NOMO-1 treated with DMSO at 0.1 percent for 48 hours (cell line): ENCODE measurements around the gene PIP5K1C.

Experiments used
- DNase-seq: peaks from one replicate; lab custom pipeline; 2025; ENCODE audit not compliant: unreplicated experiment; lab: John Stamatoyannopoulos, UW

PIP5K1C gene

DNA sequence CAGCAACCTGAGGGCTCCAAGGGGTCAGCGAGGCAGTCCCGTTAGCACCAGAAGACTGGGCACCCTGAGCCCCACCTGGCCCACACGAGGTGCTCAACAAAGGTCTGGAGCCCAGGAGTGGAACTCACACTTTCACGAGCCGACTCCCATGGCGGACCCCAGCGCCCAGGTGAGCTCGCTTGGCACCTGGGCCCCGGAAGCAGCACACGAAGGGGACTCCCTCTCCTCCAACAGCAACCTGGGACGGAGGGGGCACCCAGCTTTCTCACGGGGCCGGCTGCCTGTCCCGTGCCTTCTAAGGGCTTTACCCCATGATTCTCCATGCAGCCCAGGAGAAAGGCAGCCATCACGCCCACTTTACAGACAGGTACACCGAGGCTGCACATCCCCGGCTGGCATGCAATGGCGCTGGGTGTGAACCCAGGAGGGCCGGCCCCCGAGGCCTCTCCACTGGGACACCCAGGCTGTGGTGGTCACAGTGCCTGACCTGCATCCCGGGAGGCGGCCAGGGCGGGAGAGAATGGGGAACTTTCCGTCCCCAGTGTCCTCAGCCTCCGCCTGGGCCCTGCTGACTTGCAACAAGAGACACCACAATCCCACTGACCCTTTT lies 5.0 kb downstream of the PIP5K1C start:
- no peak for DNase-seq

DNA sequence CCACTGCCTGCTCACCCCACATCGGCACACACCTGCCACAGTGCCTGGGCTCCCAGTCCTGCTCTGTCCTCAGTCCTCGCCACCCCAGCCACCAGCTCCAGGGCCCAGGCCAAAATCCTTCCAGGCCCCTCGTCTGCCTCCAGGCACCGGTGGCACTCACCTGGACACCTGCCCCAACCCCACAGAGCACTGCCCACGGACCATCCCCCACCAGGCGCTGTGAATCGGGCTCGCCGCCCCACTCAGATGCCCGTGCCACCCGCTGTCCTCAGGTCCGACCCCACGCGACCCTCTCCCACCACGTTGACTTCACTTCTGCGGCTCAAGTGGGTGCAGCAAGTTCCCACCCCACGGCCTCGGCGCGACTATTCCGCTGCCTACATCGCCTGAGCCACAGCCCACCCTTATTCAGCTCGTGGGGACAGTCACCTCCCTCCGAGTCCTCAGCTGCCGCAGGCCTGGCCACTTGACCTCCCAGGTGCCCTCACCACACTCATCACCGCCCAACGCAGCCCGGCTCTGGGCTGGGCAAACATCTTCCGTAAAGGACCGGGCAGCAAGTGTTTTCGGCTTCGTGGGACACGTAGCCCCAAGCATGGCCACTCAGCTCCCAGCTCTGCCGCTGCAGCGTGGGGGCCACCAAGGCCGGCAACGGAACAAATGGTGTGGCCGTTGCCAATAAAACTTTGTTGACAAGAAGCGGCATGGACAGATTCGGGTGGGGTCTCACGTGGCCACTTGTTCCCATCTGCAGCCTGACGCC lies 5.7 kb downstream of the PIP5K1C start:
- no peak for DNase-seq

DNA sequence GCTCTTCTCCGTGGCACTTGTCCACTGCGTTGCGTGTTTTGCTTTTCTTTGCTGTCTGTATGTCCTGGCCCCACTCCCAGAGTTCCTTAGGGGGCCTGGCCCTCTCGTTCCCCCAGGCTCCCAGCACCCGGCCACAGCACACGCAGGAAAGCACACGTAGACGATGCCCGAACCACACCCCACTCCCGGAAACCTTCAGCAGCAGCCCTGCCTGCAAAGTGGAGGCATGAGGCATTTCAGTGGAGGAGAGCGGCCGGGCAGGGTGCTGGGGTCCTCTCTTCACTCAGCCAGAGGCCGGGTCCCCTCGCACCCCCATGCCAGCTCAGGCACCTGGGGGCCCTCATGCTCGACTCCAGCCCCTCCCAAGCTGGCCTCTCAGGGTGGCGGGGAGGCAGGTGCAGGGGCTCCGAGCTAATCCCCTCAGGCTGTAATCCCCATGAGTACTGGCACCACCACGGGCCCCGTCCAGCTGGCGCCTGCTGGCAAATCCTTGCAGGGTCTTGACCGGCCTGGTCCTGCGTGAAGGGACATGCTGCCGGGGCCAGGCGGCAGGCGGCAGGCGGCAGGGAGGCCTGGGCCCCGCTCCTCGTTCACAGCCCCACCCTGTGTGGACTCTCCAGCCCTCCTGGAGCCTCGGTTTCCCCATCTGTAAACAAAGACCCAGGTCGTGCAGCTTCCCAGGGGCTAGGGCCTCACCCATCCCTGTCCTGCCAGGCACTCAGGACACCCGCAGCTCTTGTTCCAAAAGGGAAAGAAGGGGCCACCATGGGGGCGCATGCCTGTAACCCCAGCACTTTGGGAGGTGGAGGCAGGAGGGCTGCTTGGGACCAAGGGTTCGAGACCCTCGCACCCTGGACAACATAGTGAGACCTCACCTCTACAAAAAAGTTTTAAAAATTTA lies 7.0 kb downstream of the PIP5K1C start:
- DNase-seq: no peak

DNA sequence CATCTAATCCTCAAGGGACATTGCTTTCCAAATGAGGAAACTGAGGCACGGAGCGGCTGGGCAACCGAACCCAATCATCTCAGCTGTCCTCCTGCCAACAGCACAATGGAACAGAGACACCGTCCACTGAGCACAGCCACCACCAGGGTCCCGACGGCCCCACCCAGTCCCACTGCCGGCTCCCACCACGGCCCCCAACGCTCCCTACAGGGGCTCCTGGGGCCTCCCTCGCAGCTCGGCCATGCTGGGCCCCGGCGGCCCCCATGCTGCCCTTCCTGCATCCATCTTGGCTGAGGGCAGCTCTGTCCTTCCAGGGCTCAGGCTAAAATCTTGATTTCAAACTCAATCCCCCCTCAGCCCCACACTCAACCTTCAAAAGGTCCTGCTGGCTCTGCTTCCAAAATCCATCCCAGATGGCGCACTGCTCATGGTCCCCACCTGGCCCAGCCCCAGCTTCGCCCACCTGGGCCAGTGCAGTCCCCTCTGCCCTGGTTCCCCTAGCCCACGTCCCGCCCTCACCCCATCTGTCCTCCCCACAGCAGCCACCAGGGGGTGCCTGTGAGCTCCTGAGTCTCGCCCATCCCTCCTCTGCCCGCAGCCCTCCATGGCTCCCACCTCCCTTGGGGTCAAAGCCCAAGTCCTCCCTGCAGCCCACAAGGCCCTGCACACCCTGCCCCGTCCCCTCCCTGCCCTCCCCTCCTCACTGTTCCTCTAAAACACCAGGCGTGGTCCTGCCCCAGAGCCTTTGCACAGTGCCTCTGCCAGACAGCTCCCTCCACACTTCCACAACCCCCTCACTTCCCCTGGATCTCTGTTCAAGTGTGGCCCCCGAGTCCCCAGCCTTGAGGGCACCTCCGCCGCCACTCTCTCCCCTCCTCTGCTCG lies 7.9 kb downstream of the PIP5K1C start:
- no peak for DNase-seq

DNA sequence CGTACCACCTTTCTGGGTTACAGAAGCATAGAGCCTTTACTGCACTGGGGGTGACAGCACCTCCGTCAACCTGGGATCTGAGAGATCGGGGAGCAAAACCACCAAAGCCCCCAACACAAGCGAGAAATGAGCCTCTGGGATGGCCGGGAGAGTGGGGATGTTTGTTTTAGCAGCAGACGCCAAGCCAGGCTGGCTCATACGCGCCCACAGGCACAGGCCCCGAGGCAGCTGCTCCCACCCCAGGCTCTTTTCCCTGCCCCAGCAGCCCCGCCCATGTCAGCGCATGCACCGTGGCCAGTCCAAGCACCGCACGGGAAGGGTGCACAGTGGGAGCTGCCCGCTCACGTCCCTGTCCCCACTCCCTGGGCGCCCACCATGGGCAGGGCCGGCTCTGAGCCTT lies 8.5 kb downstream of the PIP5K1C start:
- DNase-seq: no peak

DNA sequence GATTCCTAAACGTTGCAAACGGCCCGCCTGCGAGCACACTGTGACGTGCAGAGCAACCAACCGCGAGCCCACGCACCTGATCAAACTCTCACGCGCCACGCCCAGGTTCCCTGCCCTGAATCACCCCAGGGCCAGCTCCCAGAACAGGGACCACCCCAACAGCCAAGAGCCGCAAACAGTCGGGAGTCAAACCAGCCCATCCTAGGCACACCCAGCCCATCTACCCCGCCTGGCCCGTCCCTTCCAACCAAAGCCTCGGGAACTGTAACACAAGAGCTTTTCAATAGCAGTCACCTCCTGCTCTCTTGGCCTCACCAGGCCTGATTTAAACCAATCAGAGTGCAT lies 8.9 kb downstream of the PIP5K1C start:
- no peak for DNase-seq

DNA sequence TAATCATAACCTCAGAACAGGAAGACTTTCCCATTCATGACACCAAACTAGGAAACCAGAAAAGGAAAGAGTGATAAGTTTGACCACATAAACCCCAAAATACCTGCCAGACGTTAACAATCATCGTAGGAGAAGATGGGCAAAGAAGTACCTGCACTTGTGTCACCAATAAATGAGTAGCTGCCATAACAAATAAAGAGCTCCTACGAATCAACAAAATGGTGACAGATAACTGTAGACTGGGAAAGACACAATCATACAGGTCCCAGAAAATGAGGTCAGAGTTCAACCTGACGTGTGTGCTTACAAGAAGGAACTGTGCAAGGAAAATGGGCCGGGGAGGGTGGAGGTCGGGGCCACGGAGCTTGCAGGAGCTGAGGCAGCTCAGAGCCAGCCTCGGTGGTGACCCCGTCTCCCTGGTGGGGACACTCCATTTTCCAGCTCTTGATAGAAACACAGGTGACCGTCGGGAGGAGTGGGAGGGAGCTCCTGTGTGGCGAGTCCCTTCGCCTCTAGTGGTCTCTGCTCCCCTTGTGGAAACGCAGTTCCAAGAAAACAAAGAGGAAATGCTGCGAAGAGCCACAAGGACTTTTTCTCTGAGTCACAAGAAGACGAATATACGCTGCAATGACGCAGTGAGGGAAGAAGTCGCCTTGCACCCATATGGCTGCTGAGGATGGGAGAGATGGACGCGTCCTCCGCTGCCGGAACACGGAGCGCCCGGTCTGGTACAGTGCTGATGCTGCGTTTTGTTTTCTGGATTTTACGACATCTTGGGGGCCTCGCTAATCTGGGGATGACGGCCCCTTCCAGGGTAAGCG lies 9.5 kb downstream of the PIP5K1C start:
- no peak for DNase-seq

DNA sequence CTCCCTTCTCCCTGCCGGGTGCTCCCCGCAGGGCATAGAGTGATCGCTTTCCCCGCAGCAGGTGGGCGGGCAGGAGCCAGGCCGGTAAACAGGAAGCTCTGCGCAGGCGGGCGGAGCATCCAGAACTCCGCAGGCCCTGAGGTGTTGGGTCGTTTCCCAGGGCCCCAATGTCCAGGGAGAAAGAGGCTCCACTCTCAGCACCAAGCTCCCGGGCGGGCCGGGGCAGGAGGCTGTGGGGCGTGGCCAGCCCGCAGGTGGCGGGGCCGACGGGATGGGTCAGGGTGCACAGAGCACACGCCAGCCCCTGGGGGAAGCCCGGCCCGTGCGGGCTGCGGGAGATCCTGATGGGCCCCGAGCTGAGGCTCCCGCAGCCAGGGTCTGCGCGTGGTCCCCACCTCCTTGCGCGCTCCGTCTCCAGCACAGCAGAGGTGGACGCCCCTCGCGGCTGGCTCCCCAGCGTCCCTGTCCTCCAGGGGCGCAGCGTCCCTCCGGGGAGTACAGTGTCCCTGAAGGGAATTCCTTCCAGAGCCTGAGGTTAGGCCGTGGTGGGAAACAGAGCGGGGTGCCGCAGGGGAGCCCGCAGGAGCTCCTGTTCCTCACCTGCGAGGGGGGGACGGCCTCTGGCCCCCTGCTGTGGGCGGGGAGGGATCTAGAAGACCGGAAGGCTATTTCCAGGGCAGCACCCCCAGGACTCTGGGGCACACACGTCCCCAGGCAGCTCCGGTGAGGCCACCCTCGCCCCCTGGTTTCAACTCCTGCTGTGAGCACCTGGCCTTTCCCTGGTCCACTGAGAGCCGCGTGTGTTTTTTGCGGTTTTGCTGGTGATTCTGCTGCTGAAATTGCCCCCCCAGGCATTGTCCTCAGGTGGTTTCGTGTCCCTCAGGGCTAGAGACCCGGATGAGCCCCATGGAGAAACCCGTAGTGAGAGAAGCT lies 12.2 kb downstream of the PIP5K1C start:
- DNase-seq: no peak

DNA sequence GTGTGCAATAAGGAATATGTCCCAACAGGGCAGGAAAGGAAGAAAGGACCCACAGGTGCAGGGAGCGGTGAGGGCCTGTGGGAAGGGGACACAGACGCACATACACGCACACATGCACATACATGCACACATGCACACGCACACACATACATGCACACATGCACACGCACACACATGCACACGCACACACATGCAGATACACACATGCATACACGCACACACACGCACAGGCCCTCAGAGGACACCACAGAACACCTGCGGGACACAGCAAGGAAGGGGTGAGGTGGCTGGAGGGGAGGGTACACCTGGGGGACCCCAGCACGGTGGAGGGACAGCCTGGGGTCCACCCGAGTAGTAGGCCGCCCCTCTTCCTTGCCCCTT lies 12.9 kb downstream of the PIP5K1C start:
- DNase-seq: no peak

DNA sequence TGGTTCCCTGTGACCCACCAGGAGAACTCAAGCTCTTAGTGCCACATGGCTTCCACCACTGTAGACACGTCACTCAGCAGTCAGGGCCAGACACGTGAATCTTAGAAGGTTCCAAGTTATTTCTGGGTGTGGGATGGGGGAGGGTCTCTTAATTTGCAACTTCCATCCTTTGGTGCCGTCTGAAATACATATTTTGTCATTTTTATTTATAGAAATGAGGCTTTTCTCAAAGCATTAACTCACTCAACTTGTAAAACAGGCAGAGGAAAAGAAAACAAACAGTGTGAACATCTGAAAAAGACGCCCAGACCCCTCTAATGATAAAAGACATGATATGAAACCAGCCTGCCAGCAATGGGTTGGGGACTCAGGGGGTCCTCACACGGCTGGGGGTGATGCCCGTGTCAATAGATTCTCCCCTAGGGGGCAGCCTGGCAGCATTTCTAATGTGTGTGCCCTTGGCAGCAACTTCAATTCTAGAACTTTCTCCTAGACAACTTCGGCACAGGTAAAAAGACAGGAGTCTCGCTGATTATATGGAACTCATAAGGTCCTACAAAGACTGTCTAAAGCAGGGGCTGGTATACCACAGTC lies 15.4 kb downstream of the PIP5K1C start:
- DNase-seq: no peak

DNA sequence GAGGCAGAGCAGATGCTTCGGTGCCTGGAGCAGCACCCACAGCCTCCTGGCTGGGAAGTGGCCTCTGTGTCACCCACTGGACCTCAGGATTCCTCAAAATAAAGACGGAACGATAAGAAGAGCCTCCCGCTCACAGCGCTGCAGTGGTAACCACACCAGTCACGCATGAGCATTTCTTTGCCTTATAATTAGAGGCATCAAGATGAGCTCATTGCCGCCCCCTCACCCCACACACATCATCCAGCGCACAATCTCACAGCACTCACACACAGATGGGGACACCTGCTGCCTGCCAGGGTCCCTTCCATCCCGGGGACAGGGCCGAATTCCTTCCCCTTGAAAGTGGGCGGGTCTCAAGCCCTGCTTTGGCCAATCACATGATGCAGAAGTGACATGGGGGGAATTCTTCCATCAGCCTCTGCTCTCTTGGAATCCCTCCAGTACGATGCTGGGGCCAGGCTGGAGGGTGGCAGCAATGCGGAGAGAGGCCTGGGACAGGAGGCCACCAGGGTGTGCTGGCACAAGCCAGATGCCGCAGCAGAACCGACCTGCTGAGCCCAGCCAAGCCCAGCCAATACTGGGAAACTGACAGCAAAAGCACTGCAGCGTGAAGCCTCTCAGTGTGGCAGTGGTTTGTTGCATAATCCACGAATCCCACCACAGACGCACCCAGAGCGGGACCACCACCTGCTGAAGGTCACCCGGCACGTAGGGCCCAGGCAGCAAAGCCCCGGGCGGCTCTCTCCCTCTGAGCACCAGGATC lies 16.0 kb downstream of the PIP5K1C start:
- no peak for DNase-seq

DNA sequence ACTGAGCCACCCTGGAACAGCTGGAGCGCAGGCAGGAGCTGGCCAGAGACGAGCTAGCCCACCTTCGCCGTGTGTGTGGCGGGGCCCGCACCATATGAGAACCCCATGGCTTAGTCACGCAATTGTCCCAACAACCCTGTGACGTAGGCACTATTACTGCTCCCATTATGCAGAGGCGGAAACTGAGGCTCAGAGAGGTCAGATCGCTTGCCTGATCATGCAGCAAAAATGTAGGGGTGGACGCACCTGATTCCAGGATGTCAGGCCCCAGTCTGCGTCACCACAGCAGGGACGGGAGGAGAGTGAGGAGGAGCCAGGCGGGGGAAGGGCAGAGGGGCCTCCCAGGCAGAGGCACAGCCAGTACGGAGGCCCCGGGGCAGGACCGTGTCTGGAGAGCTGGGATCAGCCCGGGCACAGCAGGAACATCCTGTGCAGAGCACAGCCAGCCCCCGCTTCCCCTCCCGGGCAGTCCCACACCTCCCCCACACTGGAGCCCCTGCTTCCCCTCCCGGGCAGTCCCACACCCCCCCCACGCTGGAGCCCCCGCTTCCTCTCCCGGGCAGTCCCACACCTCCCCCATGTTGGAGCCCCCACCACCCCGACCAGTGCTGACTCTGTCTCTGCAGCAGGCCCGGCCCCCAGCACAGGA lies 16.7 kb downstream of the PIP5K1C start:
- no peak for DNase-seq

DNA sequence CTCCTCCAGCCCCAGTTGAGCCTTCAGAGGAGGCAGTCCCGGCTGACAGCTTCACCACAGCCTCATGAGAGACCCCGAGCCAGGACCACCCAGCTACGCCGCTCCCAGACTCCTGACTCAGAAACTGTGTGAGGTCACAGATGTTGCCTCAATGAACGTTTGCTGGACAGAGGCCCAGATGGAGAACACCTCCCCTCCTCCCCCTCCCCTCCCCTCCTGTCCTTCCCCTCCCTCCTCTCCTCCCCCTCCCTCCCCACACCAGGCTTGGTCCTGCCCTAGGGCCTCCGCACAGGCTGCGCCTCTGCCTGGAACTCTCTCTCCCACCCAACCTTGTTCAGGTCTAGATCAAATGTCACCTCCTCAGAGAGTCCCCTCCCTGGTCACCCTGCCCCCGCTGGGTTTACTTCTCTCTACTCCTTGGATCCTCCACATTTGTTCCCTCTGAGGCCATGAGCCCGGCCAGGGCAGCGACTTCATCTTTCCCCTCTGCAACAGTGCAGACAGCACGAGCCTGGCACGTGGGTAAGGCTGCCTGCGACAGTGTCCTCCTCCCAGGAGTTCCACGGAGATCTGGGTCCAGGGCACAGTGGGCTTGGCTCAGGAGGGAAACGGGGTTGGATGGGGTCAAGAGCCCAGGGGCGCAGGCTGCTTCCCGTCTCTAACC lies 17.4 kb downstream of the PIP5K1C start:
- DNase-seq: no peak

DNA sequence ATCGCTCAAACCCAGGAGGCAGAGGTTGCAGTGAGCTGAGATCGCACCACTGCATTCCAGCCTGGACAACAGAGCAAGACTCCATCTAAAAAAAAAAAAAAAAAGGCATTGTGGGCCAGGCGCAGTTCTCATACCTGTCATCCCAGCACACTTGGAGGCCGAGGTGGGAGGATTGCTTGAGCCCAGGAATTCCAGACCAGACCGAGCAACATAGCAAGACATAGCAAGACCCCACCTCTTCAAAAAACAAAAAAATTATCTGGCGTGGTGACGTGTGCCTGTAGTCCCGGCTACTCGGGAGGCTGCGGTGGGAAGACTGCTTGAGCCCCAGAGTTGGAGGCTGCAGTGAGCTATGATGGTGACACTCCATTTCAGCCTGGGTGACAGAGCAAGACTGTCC lies 18.0 kb downstream of the PIP5K1C start:
- DNase-seq: no peak

DNA sequence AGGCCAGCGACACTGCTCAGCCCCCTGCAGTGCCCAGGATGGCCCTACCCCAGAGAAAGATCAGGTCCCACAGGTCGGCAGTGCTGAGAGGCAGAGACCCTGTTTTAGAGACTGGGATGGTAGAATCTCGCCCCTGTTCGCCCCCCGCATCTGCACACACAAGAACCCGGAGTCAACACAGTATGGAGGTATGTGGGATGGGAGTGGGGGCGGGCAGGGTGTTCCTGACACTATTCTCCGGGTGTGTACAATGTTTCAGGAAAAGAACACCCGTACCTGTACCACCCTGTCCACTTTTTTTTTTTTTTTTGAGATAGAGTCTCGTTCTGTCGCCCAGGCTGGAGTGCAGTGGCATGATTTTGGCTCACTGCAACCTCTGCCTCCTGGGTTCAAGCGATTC lies 19.3 kb downstream of the PIP5K1C start:
- no peak for DNase-seq

DNA sequence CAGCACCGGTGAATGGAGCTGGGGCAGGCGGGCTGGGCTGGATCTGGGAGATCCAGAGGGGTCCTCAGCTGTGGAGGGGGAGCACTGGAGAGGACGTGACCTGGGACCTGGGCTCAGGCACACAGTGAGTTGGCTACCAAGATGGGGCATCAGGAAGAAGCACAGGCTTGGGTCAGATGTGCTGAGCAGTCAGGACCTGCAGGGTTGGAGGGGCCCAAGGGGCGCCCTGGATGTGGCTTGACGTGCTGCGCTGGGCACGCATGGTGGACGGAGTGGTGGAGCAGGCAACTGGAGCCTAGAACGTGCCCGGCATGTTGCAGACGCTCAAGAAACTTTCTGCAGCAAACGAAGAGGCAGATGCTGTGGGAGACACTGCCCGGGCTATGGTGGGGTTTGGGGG lies 20.7 kb downstream of the PIP5K1C start:
- DNase-seq: no peak

DNA sequence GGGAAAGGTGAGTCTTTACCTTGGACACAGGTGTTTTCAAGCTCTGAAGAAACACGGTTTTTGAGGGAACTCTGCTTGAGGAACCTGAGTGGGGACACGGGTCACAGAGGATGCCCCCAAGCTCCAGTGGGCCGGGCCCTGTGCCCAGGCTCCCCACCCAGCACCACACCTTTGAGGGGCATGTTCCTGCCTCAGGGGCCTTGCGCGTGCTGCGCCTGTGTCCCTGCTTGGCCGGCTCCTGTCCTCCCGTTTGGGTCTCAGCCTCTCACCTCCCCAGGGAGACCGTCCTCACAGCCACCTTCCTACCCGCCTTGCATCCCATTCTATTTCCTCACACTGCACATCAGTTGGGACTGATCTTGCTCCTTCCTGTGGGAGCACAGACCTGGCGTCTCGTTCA lies 21.1 kb downstream of the PIP5K1C start:
- DNase-seq: no peak
